ENCODE measurements around the gene SHOX.
"Not testable (repeated sequence)": the region's sequence is repeated elsewhere in the genome, so short reads cannot be mapped to it uniquely, and the experiment has no call there.

SHOX gene

DNA sequence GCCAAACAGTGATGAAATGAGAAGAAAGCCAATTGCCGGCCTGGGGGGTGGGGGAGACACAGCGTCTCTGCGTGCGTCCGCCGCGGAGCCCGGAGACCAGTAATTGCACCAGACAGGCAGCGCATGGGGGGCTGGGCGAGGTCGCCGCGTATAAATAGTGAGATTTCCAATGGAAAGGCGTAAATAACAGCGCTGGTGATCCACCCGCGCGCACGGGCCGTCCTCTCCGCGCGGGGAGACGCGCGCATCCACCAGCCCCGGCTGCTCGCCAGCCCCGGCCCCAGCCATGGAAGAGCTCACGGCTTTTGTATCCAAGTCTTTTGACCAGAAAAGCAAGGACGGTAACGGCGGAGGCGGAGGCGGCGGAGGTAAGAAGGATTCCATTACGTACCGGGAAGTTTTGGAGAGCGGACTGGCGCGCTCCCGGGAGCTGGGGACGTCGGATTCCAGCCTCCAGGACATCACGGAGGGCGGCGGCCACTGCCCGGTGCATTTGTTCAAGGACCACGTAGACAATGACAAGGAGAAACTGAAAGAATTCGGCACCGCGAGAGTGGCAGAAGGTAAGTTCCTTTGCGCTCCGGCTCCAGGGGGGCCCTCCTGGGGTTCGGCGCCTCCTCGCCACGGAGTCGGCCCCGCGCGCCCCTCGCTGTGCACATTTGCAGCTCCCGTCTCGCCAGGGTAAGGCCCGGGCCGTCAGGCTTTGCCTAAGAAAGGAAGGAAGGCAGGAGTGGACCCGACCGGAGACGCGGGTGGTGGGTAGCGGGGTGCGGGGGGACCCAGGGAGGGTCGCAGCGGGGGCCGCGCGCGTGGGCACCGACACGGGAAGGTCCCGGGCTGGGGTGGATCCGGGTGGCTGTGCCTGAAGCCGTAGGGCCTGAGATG is at the start of gene SHOX:
SHOX (plus strand) TSS at position 180 of the 885 bp plus-strand sequence; CDS start at position 287, 107 bp downstream.
- Mint-ChIP-seq H3K4me1 (peaks cover 22% of the 10 kb centered on the region), H3K27ac (no peak within 1 kb of the TSS), H3K36me3 (peaks cover 11% of the 10 kb centered on the region), H3K27me3 (peaks cover 93% of the 10 kb centered on the region), H3K4me3 (peak within 1 kb of the TSS; percentile 9), H3K9me3 (peaks cover 17% of the 10 kb centered on the region)
- ATAC-seq = no peak

DNA sequence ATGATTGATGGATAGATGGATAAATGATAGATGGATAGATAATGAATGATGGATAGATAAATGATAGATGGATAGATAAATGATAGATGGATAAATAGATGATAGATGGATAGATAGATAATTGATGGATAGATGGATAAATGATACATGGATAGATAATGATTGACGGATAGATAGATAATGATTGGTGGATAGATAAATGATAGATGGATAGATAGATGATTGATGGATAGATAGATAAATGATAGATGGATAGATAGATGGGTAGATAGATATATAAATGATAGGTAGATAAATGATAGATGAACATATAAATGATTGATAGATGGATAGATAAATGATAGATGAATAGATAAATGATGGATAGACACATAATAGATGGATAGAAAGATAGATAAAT is 49.5 kb upstream of the SHOX start:
- H3K36me3 Mint-ChIP-seq = no peaks in the 10 kb centered on the region

DNA sequence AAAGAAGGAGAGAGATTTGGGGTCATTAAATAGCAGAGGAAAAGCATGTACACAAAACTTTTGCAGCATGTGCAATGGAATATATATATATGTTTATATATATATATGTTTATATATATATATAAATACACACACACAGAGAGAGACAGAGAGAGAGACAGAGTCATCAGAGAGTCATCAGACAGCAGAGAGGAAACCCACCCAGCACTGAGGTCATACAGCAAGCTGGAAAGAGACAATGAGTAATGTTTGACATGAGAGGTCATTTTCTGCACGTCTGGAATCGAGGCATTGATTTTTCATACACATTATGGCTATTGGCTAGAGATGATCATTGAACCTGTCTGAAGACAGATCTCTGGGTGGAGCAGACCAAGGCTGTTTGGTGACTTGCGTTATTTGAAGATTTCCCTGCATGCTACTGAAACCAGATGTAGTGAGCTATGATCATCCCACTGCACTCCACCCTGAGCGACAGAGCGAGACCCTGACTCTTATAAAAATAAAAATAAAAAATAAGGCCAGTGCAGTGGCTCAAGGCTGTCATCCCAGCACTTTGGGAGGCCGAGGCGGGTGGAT is 48.8 kb upstream of the SHOX start:
- Mint-ChIP-seq H3K9me3 (peaks cover 27% of the 10 kb centered on the region), H3K4me3 (no peak overlapping the region), H3K36me3 (no peaks in the 10 kb centered on the region), H3K4me1 (no peaks in the 10 kb centered on the region), H3K27me3 (peaks cover 14% of the 10 kb centered on the region), H3K27ac (no peak overlapping the region)
- no peak for ATAC-seq

More for the DNA sequence above, 49.5 kb upstream of the SHOX start:
- no peak overlapping the region for H3K27ac Mint-ChIP-seq
- H3K27me3 Mint-ChIP-seq = peaks cover 14% of the 10 kb centered on the region
- H3K4me3 Mint-ChIP-seq = no peak overlapping the region
- no peaks in the 10 kb centered on the region for H3K4me1 Mint-ChIP-seq
- peaks cover 27% of the 10 kb centered on the region for H3K9me3 Mint-ChIP-seq
- ATAC-seq = no peak

DNA sequence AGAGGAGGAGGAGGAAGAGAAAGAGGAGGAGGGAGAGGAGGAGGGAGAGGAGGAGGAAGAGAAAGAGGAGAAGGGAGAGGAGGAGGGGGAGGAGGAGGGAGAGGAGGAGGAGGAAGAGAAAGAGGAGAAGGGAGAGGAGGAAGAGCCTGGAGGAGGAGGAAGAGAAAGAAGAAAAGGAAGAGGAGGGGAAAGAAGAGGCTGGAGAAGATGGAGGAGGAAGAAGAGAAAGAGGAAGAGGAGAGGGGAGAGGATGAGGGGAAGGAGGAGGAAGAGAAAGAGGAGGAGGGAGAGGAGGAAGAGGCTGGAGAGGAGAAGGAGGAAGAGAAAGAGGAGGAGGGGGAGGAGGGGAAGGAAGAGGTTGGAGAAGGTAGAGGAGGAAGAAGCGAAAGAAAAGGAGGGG is 46.0 kb upstream of the SHOX start:
- H3K4me1 Mint-ChIP-seq = no peaks in the 10 kb centered on the region
- no peak overlapping the region for H3K4me3 Mint-ChIP-seq
- H3K36me3 Mint-ChIP-seq = no peaks in the 10 kb centered on the region
- no peak overlapping the region for H3K27ac Mint-ChIP-seq
- peaks cover 19% of the 10 kb centered on the region for H3K9me3 Mint-ChIP-seq
- ATAC-seq = no peak
- no peaks in the 10 kb centered on the region for H3K27me3 Mint-ChIP-seq

DNA sequence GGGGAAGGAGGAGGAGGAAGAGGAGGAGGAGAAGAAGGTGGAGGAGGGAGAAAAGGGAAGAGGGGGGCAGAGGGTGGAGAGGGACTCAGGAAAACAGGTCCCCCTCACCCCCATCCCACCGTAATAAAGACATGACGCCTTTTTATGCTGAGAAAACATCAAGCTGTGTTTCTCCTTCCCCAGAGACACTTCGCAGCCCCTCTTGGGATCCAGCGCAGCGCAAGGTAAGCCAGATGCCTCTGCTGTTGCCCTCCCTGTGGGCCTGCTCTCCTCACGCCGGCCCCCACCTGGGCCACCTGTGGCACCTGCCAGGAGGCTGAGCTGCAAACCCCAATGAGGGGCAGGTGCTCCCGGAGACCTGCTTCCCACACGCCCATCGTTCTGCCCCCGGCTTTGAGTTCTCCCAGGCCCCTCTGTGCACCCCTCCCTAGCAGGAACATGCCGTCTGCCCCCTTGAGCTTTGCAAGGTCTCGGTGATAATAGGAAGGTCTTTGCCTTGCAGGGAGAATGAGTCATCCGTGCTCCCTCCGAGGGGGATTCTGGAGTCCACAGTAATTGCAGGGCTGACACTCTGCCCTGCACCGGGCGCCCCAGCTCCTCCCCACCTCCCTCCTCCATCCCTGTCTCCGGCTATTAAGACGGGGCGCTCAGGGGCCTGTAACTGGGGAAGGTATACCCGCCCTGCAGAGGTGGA is 45.3 kb upstream of the SHOX start:
- Mint-ChIP-seq H3K4me3 (no peak overlapping the region), H3K27ac (no peak overlapping the region)

DNA sequence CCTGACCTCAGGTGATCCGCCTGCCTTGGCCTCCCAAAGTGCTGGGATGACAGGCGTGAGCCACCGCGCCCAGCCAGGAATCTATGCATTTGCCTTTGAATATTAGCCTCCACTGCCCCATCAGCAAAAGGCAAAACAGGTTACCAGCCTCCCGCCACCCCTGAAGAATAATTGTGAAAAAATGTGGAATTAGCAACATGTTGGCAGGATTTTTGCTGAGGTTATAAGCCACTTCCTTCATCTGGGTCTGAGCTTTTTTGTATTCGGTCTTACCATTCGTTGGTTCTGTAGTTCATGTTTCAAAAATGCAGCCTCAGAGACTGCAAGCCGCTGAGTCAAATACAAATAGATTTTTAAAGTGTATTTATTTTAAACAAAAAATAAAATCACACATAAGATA is 44.2 kb upstream of the SHOX start:
- no peak overlapping the region for H3K27ac Mint-ChIP-seq
- H3K4me1 Mint-ChIP-seq = no peaks in the 10 kb centered on the region
- H3K9me3 Mint-ChIP-seq = peaks cover 10% of the 10 kb centered on the region
- H3K27me3 Mint-ChIP-seq = no peaks in the 10 kb centered on the region
- H3K36me3 Mint-ChIP-seq = no peaks in the 10 kb centered on the region
- no peak overlapping the region for H3K4me3 Mint-ChIP-seq
- ATAC-seq = no peak

More for the DNA sequence above, 45.3 kb upstream of the SHOX start:
- Mint-ChIP-seq H3K9me3 (peaks cover 18% of the 10 kb centered on the region), H3K4me1 (no peaks in the 10 kb centered on the region), H3K27me3 (no peaks in the 10 kb centered on the region), H3K36me3 (no peaks in the 10 kb centered on the region)
- ATAC-seq = no peak

DNA sequence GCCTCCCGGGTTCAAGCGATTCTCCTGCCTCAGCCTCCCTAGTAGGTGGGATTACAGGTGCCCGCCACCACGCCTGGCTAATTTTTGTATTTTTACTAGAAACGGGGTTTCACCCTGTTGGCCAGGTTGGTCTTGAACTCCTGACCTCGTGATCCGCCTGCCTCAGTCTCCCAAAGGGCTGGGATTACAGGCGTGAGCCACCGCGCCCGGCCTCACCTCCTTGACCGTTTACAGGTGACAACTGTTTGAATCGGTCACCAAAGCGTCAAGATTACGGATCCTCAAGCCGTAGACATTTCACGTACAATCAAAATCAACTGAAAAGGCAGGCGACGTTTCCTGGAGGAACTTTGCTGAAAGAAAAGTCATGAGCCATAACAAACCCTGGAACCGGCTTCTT is 41.3 kb upstream of the SHOX start:
- ATAC-seq, H3K36me3 Mint-ChIP-seq, H3K4me3 Mint-ChIP-seq, H3K9me3 Mint-ChIP-seq, H3K4me1 Mint-ChIP-seq, H3K27ac Mint-ChIP-seq: not testable (repeated sequence)
- peaks cover 10% of the 10 kb centered on the region for H3K27me3 Mint-ChIP-seq

DNA sequence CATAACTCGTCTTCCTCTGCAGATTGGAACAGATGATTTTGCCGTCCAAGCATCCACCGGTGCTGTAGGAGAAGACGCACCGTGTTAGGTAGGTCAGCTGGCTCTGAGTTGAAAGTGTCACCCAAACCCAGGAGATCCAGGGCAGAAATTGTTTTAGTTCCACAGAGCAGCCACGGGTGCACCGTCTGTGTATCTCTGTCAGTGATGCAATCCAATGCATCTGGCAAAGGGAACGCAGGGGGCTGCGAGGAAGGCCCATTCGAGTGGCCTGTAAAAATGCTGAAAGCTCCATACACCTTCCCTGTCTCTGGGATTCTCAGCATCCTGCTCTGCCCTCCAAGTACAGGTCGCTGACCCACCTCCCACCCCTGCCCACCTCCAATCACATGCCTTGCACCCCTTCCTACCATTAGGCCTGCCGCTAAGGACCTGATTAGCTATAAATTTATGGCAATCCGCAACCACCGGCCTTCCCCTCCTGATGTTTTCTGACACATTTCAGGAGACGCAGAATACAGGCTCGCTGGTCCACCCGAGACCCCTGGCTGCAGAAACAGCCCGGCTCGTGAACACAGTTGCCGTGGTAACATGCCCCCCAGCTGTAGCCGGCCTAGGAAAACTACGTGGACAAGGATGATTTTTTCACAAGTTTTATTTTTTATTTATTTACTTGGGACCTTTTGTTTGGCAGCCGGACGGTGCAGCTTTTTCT is 39.7 kb upstream of the SHOX start:
- H3K4me1 Mint-ChIP-seq = no peaks in the 10 kb centered on the region

DNA sequence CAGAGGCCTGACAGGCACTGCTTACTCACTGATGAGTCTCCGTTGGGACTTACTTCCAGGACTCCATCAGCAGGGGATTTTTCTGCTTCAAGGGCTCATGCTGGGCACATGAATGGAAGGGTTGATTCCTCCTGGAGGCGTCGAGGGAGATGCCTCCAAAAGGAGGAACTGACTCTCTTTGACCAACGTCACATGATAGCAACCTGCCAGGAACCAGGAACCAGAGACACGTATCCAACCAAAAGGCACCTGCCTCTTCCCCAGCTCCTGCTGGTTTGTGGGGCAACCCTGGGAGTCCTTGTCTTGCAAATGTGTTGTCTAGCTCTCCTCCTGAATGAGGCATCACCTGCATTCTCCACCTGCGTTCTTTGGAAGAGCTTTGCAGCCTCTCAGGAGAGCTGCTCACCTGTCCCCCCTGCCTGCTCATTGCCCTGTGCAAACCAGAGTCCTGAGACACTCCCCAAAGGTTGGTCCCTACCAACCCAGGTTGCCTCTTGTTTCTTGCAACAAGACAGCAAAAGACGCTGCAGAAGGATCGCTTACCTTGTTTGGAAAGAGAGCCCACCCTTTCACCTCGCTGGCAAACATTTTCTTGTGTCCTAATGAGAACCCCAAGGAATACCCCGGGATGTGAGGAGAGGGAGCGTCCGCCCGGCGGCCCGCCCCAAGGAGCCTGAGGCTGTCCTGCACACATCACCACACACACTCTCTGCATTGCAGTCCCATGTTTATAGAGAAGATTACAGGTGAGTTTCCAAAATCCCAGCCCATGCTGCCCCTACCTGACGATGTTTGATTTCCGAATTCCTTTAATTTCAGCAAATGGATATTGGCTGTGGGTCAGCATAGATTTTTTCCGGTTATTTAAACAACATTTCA is 30.5 kb upstream of the SHOX start:
- H3K27ac Mint-ChIP-seq = no peak overlapping the region
- H3K9me3 Mint-ChIP-seq = peaks cover 15% of the 10 kb centered on the region
- H3K4me3 Mint-ChIP-seq = no peak overlapping the region
- no peaks in the 10 kb centered on the region for H3K36me3 Mint-ChIP-seq
- H3K4me1 Mint-ChIP-seq = no peaks in the 10 kb centered on the region
- no peaks in the 10 kb centered on the region for H3K27me3 Mint-ChIP-seq
- ATAC-seq = no peak

More for the DNA sequence above, 39.7 kb upstream of the SHOX start:
- Mint-ChIP-seq H3K4me3 (no peak overlapping the region), H3K9me3 (no peaks in the 10 kb centered on the region), H3K27ac (no peak overlapping the region), H3K36me3 (no peaks in the 10 kb centered on the region), H3K27me3 (peaks cover 10% of the 10 kb centered on the region)
- ATAC-seq = no peak

DNA sequence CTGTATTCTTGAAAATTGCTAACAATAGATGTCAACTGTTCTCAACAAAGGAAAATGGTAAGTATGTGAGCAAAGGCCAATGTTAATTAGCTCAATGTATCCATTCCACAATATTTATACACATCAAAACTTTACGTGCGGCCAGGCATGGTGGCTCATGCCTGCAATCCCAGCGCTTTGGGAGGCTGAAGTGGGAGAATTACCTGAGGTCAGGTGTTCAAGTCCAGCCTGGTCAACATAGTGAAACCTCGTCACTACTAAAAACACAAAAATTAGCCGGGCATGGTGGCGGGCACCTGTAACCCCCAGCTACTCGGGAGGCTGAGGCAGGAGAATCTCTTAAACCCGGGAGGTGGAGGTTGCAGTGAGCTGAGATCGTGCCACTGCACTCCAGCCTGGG is 27.6 kb upstream of the SHOX start:
- H3K27ac Mint-ChIP-seq, H3K36me3 Mint-ChIP-seq, H3K9me3 Mint-ChIP-seq, H3K27me3 Mint-ChIP-seq, H3K4me1 Mint-ChIP-seq, H3K4me3 Mint-ChIP-seq, ATAC-seq: not testable (repeated sequence)

DNA sequence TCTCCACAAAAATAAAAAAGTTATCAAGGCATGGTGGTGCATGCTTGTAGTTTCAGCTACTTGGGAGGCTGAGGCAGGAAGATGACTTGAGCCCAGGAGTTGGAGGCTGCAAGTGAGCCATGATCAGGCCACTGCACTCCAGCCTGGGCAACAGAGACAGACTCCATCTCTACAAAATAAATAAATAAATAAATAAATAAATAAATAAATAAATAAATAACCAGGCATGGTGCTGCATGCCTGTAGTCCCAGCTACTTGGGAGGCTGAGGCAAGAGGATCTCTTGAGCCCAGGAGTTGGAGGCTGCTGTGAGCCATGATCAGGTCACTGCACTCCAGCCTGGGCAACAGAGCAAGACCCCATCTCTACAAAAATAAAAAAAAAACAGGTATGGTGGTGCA is 26.0 kb upstream of the SHOX start:
- not testable (repeated sequence) for H3K4me1 Mint-ChIP-seq, H3K4me3 Mint-ChIP-seq, H3K27me3 Mint-ChIP-seq, H3K36me3 Mint-ChIP-seq, ATAC-seq, H3K27ac Mint-ChIP-seq
- H3K9me3 Mint-ChIP-seq = peaks cover 11% of the 10 kb centered on the region

DNA sequence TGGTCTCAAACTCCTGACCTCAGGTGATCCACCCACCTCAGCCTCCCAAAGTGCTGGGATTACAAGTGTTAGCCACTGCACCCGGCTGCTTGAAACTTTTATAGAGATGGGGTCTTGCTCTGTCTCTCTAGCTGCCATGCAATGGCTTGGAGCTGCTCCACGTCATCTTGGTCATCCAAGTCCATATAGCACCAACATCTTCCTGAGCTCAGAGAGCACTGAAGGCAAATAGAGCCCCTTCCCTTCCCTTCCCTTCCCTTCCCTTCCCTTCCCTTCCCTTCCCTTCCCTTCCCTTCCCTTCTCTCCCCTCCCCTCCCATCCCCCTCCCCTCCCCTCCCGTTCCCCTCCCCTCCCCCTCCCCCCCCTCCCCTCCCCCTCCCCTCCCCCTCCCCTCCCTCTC is 22.5 kb upstream of the SHOX start:
- peaks cover 20% of the 10 kb centered on the region for H3K9me3 Mint-ChIP-seq
- not testable (repeated sequence) for ATAC-seq, H3K36me3 Mint-ChIP-seq, H3K27ac Mint-ChIP-seq, H3K27me3 Mint-ChIP-seq, H3K4me3 Mint-ChIP-seq, H3K4me1 Mint-ChIP-seq

DNA sequence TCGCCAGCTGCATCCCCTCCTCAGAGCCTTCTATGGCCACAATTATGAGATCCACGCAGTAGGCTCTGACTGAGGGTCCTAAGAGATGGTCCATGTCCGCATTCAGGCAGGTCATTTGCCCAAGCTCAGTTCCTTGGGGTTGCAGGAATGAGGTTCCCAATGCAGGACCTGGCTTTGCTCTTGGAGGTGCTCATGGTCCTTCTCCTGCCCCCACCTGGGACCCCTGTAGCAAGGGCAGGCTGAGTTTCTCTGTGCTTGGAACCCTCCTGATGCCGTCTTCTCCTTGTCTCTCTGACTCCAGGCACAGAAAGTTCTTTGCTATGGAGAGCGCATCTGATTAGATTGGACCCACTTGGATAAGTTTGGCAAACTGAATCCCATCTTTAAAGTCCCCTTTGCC is 16.5 kb upstream of the SHOX start:
- H3K27ac Mint-ChIP-seq = no peak overlapping the region
- peaks cover 22% of the 10 kb centered on the region for H3K9me3 Mint-ChIP-seq
- no peak overlapping the region for H3K4me3 Mint-ChIP-seq
- H3K4me1 Mint-ChIP-seq = no peaks in the 10 kb centered on the region
- H3K27me3 Mint-ChIP-seq = peaks cover 50% of the 10 kb centered on the region
- ATAC-seq = no peak
- peaks cover 6% of the 10 kb centered on the region for H3K36me3 Mint-ChIP-seq

DNA sequence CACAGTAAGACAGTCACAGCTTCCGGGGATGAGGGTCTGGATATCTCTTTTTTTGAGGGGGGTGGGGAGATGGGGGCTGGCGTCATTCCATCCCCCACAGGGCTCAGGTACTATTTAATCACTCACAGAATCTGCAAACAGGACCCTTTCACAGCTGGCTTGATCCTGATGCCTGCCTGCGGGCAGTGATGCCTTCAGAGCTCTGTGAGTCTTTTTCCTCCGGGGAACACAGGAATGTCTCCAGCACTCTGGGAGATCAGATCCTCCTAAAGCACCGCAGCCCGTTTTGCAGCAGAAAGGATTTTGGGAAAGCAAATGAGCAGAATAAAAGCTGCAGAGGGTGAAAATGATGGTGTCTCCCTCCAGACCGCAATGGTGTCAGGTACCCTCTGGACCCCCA is 13.2 kb upstream of the SHOX start:
- no peak overlapping the region for H3K4me3 Mint-ChIP-seq
- peaks cover 6% of the 10 kb centered on the region for H3K36me3 Mint-ChIP-seq
- H3K27me3 Mint-ChIP-seq = peaks cover 69% of the 10 kb centered on the region
- H3K27ac Mint-ChIP-seq = no peak overlapping the region
- H3K9me3 Mint-ChIP-seq = peaks cover 10% of the 10 kb centered on the region
- H3K4me1 Mint-ChIP-seq = peaks cover 6% of the 10 kb centered on the region
- ATAC-seq = no peak

Measured in stimulated activated memory B cell treated with anti-CD40 and anti-IgM and Interleukin-4, amounts not matched to agents 10 μg/mL and 1 μg/mL and 100 μg/mL, for 72 hours (primary cell).